ENCODE measurements around the gene UBN1.

GRCh38 chr16:4802659-4803287, 44.5 kb upstream of the UBN1 start:
- TF ChIP-seq EP300 (IDR thresholded peaks at IDR 0.05) (no peak), POLR2AphosphoS5 (IDR thresholded peaks at IDR 0.05) (no peak), CTCF (IDR thresholded peaks at IDR 0.05) (peak in 3 of 4 experiments; percentile 28 to 53 (median 51)), POLR2A (IDR thresholded peaks at IDR 0.05) (peak in 1 of 2 donors; percentile 21)
